Measurements from ENCODE around the gene FAM204A.

FAM204A gene

DNA sequence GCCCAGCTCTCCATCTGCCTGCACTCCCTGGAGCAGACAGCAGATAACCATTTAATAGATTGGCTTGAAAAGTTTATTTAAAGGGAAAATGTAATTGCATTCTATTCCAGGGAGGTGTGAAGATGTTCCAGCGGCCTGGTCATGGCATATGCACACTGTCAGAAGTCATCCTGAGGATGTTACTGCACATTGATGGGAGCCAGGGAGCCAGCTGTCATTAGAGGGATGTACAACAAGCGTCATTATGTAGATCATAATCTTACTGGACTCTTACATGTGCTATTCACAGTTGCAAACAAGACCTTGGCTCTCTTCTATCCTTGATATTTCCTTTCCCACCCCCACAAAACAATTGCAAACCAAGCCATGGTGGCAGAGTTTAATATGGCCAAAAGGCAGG is 65.4 kb downstream of the FAM204A start:
- DNase-seq, result no peak

DNA sequence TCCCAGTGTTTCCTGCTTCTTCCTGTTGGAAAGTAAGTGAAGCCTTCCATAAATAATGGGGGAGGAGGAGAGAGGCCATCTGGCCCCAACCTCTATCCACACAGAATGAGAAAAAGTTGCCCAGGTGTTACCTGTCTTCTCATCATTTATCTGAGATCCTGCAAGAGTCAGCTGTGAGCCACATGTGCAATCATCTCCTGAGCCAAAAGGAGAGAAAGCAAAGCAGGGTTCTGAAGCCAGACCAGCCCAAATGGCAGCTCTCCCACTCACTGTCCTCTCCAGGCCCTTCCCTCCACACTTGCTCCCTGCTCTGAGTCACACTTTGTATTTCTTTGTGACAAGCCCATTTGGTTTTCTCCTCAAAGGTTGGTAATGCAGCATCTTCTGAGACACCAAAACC is 65.9 kb downstream of the FAM204A start:
- DNase-seq, result no peak

DNA sequence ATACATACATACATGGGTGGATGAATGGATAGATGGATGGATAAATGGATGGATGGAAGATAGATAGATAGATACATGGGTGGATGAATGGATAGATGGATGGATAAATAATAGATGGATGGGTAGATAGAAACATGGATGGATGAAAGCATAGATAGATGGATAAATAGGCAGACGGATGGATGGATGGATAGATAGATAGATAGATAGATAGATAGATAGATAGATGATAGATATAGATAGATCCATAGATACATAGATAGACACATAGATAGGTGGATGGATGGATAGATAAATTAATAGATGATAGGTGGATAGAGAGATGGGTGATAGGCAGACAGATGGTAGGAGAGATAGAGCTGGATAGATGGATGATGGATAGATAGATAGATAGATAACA is 68.5 kb downstream of the FAM204A start:
- DNase-seq, result no peak

- DNase-seq, result no peak
These were observed 69.4 kb downstream of the FAM204A start for GRCh38 chr10:118272767-118273166.

DNA sequence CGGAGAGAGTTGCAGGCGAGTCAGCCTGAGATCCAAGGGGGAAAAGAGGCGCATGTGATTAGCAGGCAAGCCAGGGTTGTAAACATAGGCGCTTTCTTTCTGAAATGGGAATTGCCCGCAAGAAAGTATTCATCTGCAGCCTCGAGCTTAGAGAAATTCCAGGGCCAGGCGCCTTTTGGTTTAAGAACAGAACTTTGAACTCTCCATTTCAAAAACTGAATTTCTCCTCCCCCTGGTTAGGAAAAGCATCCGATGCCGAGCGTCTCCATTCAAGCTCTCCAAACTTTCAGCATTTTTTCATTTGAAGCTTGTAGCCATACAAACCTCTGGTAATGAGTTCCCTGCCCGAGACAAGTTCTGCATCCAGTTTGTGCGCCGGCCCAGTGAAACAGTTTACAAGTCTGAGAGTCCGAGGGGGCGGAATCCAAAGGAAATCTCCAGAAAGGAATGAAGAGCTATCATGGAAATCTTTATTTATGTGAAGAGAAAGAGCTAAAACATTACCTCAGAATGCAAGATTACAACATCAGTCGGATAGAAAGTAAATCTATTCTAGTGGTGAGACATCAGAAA is 69.9 kb downstream of the FAM204A start:
- no peak for DNase-seq

- no peak for DNase-seq
These were observed 70.5 kb downstream of the FAM204A start for GRCh38 chr10:118271671-118272070.

- no peak for DNase-seq
These were observed 75.9 kb downstream of the FAM204A start for GRCh38 chr10:118266098-118266748.

DNA sequence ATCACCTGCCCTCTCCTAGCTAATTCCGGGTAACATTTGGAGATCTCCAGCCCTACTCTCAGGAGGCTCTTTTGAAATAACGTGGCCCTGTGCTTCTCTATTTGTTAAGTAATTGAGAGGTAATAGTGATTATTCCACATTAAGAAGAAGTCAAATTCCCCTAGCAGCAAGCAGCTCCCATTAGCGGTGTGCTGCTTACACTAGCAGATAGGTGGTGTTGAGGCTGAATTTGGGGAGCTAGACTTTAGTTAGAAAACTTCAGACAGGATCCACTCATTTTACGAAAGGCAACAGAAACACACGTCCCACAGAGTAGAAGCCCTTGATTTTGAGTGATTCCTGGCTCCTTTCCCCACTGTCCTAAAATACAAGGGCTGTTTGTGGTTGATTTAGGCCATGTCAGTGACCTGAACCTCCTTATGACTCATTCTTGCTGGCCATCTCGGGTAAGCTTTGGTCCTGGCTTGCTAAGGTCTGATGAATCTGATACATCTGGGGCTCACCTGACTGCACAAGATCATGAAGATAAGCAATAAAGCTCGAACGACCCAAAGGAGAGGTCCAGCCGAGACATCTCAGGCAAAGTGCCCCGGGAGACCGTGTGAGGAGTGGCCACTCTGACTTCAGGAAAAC is 77.2 kb downstream of the FAM204A start:
- no peak for DNase-seq

DNA sequence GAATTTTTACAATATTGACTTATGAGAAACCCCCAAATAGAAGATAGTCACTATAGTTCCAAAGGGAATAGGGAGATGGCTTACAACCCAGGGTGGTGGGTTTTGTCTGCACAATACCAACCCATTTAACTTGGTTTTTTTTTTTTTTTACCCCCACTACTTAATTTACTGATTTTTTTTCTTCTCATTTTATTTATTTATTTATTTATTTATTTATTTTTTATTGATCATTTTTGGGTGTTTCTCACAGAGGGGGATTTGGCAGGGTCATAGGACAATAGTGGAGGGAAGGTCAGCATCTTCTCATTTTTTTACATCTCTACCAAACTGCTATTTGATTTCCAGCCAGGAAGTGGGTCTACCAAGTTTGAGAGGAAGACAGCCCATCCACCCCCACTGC is 77.9 kb downstream of the FAM204A start:
- DNase-seq, result no peak

DNA sequence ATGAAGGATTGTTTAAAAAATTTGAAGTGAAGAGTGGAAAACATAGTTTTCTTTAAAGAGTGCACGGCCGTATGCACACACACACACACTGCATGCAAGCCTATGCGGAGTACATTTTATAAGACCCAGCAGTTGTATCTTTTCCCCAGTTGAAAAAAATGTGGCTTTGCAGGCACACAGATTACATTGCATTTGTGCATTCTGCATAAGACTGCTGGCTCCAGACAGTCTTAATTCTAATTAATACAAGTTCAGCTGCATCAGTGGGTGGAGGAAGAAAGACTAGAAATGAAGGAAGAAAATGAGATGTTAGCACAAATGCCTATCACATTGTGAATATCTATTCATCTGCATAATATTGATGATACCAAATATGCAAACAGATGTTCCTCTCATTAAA is 79.6 kb downstream of the FAM204A start:
- no peak for DNase-seq

DNA sequence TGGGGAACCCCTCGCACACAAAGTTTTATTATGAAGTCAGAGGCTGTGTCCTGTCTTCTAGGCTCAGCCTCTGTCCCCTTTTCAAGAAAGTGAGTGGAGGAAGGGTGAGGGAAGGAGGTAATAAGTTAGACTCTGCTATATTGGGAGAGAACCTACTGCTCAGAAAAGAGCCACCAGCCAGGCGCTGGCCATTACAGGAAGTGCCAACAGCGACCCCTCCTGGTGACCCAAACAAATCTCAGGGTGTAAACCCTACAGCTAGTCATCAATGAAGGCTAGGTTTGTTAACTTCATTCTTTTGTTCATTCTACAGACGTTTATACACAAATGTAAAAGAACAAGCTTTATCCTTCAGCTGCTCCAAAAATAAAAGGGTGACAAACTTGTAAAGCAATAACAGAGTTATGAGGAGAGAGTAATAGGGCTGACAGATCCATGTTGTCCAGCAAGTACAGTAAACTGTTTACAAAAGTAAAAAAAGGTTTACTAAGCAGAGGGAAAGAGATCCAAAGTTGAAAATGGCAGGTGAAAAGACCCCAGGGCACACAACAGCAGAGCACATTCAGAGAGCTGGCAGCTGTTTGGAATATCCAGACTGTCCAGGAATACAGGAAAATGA is 82.7 kb downstream of the FAM204A start:
- DNase-seq, result peak; percentile 0

GRCh38 chr10:118258285-118258684 is 83.8 kb downstream of the FAM204A start:
- DNase-seq, result no peak

DNA sequence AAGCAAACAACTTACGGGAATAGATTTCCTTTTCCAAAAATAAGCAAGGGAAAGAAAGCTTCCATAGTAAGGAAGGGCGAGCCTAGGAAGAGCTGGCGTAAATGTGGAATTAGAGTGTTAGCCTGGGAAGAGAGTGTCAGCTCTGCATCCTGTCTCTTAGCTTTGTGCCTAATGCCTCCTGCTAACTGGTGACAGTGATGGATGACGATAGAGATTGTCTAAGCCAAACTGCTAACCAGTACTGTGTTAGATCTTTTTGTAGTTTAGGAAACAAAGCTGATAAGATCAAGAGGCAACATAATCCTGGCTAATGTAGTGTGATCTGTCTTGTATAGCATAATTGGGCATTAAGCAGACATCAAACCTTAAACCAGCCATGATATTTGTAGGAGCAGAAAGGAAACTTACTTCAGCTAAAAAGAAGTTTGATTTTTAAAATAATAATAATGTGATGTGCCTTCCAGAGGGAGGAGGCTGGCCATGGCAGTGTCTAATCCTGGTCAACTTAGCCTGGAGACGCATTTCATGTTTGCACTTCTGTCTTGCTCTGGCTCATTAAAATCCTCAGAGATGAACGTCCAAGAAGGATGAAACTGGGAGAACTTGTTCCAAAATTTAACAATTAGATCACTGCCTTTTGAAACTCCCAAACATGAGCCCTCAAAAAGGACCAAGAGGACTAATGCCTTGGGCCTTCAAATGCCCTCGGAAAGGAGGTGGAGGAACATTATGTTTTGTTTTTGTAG is 85.1 kb downstream of the FAM204A start:
- DNase-seq, result no peak

DNA sequence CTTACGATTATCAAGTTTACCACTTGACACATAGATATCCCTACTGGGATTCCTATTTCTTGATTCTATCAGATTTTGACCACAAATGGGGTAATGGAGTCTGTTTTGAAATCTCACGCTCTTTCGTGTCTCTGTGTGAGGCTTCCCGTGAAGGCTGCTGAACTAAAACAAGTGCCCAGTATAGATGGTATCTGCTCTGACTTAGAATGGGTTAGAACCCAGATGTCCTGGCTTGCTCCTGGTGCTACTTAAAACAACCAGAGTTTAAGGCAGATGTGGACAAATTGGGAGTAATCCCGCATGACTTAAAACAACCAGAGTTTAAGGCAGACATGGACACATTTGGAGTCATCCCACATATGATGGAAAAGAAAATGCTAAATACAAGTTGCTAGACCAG is 85.9 kb downstream of the FAM204A start:
- no peak for DNase-seq

DNA sequence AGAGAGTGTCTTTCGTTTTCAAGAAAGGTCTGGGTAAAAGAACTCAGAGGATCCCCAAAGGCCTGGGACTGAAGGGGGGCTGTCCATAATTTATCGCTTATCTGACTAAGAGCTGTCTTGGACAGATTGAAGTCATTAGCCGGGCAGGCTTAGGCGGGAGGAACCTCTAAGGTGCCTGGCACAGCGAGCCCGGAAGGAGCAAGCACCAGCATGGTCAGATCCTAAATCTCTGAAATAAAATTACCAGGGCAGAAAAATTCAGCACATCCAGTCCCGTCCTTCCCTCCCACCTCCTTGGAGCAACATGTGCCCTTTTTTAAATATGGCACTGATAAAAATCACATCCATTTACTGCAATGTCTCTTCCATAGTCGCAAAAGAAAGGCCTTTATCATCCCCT is 86.8 kb downstream of the FAM204A start:
- no peak for DNase-seq

DNA sequence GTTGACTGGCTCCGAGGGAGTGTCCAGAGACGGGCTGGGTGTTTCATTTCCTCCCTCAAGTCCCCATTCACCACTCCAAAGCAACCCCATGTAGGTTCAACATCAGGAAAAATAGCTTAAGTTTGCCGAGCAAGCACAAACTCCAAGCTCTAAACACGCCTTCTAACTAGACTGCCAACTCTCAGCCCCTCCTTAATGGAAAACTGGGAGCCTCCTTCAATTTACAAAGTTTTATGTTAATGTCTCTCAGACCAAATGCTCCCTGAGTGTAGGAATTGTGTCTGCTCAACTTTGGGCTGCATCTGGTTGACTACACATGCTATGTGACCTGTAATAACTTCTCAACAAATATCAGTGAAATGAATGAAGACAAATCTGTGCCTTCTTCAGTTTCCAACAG is 87.5 kb downstream of the FAM204A start:
- DNase-seq, result no peak

DNA sequence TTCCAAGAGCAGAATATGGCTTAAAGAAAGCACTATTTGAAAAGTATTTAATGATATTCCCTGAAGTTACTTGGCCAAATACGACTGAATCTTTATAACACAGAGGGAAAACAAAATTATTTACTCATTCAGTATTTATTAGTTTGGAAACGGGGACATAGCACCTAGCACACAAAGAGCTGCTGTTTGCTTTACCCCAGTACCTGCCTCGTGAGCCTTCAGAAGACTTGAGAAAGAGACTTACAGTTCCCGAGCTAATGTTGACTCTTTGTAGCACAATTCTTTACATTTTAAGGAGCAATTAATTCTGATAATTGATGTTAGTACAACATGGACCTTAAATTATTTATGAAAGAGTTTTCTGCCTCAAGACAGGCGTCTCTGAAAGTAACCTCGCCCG is 88.7 kb downstream of the FAM204A start:
- no peak for DNase-seq

- DNase-seq, result no peak
These were observed 90.3 kb downstream of the FAM204A start for GRCh38 chr10:118251791-118252190.

DNA sequence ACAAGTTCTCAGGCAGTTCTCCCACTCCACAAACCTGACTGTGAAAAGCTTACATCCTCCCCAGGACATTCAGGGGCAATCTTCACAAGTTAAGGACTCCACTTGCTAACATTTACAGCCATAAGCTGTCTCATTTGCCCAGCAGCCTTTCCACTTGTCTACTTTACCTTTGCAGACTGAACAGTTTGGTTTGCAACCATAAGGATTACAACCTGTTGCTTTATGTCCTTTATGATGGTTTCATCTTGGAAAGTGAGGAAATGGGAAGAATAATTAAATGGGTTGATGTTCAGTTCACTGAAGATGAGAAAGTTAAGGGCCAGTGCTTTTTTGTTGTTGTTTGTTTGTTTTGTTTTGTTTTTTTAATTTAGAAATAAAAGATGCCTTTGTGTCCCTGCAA is 92.4 kb downstream of the FAM204A start:
- DNase-seq, result no peak

Data from SHP77 treated with DMSO at 0.1 percent for 48 hours (cell line).